Lower leg skin (tissue), 3 donors: ENCODE results near the gene NUTM1.

Experiments used
- CTCF ChIP-seq, 3 donors: fragments of 450-650 bp; IDR thresholded peaks; one replicate each; pipeline ENCODE4 v1.5.1; 2016; ENCODE audit warnings: antibody characterized with exemption in 3 of 3, mild to moderate bottlenecking in 3 of 3, moderate library complexity in 2 of 3
- POLR2A ChIP-seq, 2 donors: fragments of 450-650 bp; IDR thresholded peaks; one replicate each; pipeline ENCODE4 v1.6.1; 2016 to 2017; ENCODE audit warnings: antibody characterized with exemption in 2 of 2, mild to moderate bottlenecking in 1 of 2, moderate library complexity in 1 of 2

GRCh38 chr15:34357653-34358052 is 14.5 kb downstream of the NUTM1 start:
- no peak for TF ChIP-seq POLR2A (IDR thresholded peaks at IDR 0.05)
- TF ChIP-seq CTCF (IDR thresholded peaks at IDR 0.05), result no peak
